ENCODE data around the gene SNX9.

DNA sequence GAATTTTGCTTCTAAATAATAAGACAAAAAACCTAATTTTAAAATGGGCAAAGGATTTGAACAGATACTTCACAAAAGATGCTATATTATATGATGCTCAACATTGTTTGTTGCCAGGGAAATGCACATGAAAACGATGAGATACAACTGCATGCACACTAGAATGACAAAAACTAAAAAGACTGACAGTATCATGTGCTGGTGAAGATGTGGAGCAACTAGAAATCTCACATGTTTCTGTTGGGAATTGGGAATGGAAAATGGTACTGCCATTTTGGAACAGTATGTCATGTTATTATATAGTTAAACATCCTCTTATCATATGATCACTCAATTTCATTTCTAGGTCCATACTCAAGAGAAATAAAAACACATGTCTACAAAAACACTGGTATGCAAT, 13.4 kb upstream of the SNX9 start:
- TF ChIP-seq, protein P1, sequence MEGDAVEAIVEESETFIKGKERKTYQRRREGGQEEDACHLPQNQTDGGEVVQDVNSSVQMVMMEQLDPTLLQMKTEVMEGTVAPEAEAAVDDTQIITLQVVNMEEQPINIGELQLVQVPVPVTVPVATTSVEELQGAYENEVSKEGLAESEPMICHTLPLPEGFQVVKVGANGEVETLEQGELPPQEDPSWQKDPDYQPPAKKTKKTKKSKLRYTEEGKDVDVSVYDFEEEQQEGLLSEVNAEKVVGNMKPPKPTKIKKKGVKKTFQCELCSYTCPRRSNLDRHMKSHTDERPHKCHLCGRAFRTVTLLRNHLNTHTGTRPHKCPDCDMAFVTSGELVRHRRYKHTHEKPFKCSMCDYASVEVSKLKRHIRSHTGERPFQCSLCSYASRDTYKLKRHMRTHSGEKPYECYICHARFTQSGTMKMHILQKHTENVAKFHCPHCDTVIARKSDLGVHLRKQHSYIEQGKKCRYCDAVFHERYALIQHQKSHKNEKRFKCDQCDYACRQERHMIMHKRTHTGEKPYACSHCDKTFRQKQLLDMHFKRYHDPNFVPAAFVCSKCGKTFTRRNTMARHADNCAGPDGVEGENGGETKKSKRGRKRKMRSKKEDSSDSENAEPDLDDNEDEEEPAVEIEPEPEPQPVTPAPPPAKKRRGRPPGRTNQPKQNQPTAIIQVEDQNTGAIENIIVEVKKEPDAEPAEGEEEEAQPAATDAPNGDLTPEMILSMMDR (IDR thresholded peaks at IDR 0.05), result no peak
- TF ChIP-seq POLR2A (IDR thresholded peaks at IDR 0.05) (no peak), POLR2AphosphoS5 (IDR thresholded peaks at IDR 0.05) (no peak), EP300 (IDR thresholded peaks at IDR 0.05) (no peak)
